NCI-H774 (cell line): ENCODE results near the gene ATXN10.
"Not testable (repeated sequence)": the region's sequence is repeated elsewhere in the genome, so short reads cannot be mapped to it uniquely, and the experiment has no call there.

ENCODE experiments used
- DNase-seq: peaks from one replicate; lab custom pipeline; 2025; lab: John Stamatoyannopoulos, UW

The ATXN10 gene

GRCh38 chr22:45671783-45672563 is at the start of gene ATXN10:
TSS of gene ATXN10 (plus strand) at chr22:45671834. CDS start at chr22:45672064, 230 bp downstream.
- DNase-seq, result peak; percentile 20

- DNase-seq, result no peak
These were observed 49.6 kb upstream of the ATXN10 start for GRCh38 chr22:45621836-45622600.

- not testable (repeated sequence) for DNase-seq
These were observed 48.0 kb upstream of the ATXN10 start for GRCh38 chr22:45623464-45624145.

GRCh38 chr22:45626198-45626651 is 45.4 kb upstream of the ATXN10 start:
- DNase-seq, result no peak

GRCh38 chr22:45627489-45628233 is 44.0 kb upstream of the ATXN10 start:
- DNase-seq, result no peak

GRCh38 chr22:45628515-45628914 is 43.1 kb upstream of the ATXN10 start:
- no peak for DNase-seq

GRCh38 chr22:45629469-45630089 is 42.1 kb upstream of the ATXN10 start:
- DNase-seq, result peak; percentile 28

- no peak for DNase-seq
These were observed 41.2 kb upstream of the ATXN10 start for GRCh38 chr22:45630436-45630835.

GRCh38 chr22:45631140-45631840 is 40.3 kb upstream of the ATXN10 start:
- no peak for DNase-seq

GRCh38 chr22:45631841-45632238 is 39.8 kb upstream of the ATXN10 start:
- DNase-seq, result no peak

- DNase-seq, result no peak
These were observed 38.7 kb upstream of the ATXN10 start for GRCh38 chr22:45632791-45633515.

- no peak for DNase-seq
These were observed 35.0 kb upstream of the ATXN10 start for GRCh38 chr22:45636683-45637082.

- DNase-seq, result no peak
These were observed 33.4 kb upstream of the ATXN10 start for GRCh38 chr22:45638197-45638596.

- DNase-seq, result no peak
These were observed 32.5 kb upstream of the ATXN10 start for GRCh38 chr22:45638834-45639746.

- DNase-seq, result no peak
These were observed 31.9 kb upstream of the ATXN10 start for GRCh38 chr22:45639747-45640102.

GRCh38 chr22:45640291-45640940 is 31.2 kb upstream of the ATXN10 start:
- DNase-seq, result no peak

- no peak for DNase-seq
These were observed 30.6 kb upstream of the ATXN10 start for GRCh38 chr22:45640941-45641621.

- no peak for DNase-seq
These were observed 28.6 kb upstream of the ATXN10 start for GRCh38 chr22:45642986-45643385.
